Cardiac fibroblast (primary cell): ENCODE data around the gene TMC6.

ENCODE experiments used
- DNase-seq, 2 donors: peaks; one replicate each; pipeline versions ENCODE4 v3.0.0 to v3.0.0-alpha.2; 2010; ENCODE audit warnings: low read depth in 2 of 2
- H3K4me3 ChIP-seq, 2 donors: replicated peaks in 1 of 2; 1 replicate in 1 of 2; 2 replicates in 1 of 2; pipeline ENCODE4 v1.5.1; 2011; ENCODE audit warnings: low read depth in 2 of 2, low read length in 2 of 2, mild to moderate bottlenecking in 2 of 2, moderate library complexity in 1 of 2
- CTCF ChIP-seq: IDR thresholded peaks from one replicate; pipeline ENCODE4 v1.5.1; 2011; ENCODE audit warnings: low read depth, mild to moderate bottlenecking, low read length, inconsistent platforms

Gene TMC6

GRCh38 chr17:78127239-78127887 lies 1.2 kb downstream of the TMC6 start:
- DNase-seq: no peak
- no peak for TF ChIP-seq CTCF
- peak overlapping the region; percentile 36 to 53 for H3K4me3 ChIP-seq

DNA sequence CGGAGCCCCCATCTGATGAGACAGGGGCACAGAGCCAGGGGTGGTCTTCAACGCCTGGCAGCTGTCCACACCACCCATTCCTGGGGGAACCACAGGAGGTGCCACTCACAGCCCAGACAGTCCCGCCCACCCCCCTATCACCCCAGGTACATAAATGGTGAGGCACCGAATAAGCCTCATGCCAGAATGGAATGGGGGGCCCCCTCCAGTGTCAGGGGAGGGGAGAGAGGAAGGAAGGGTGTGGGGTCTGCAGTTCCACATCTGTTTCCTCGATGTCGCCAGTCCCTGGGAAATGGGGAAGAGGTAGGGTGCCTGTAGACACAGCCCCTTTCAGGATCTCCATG lies 1.7 kb downstream of the TMC6 start:
- TF ChIP-seq CTCF: no peak
- H3K4me3 ChIP-seq: no peak overlapping the region
- no peak for DNase-seq

DNA sequence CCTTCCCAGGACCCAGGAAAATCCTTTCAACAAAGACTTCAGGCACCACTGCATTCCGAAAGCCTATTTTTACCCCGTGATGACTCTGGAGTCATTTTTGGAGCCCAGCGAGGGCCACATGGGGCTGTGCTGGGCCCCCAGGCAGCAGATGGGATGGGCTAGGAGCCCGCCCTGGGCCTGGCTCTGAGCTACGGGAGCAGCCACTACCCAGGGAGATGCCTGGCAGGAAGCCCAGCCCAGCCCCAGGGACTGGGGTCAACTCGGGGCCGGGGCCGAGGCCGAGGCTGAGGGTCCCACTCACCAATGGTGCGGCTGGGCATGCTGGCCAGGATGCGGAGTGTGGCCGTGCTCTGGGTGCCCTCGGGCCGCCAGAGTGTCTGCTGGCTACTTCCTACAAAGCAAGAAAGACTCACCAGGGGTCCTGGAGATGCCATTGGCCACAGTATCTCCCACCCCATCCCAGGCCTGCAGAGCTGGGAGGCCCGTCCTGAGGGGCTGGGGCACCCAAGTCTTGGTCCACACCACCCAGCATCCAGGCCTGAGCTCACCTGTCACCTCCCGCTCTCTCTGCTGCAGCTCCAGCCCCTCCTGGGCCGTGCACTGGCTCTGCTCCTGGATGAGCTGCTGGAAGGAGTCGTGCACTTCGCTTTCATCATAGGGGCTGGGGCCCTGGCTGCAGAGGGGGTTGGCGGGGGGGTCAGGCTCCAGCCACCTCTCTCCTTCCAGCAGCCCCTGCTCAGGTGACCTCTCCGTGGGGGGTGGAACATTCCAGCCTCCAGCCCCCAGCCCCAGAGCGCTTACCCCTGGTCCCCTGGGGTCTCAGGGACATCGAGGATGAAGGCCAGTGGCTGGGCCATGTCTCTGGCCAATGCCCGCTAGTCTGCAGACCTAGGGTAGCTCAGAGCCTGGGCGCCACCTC lies 2.3 kb downstream of the TMC6 start:
- no peak overlapping the region for H3K4me3 ChIP-seq
- no peak for DNase-seq
- TF ChIP-seq CTCF: no peak

DNA sequence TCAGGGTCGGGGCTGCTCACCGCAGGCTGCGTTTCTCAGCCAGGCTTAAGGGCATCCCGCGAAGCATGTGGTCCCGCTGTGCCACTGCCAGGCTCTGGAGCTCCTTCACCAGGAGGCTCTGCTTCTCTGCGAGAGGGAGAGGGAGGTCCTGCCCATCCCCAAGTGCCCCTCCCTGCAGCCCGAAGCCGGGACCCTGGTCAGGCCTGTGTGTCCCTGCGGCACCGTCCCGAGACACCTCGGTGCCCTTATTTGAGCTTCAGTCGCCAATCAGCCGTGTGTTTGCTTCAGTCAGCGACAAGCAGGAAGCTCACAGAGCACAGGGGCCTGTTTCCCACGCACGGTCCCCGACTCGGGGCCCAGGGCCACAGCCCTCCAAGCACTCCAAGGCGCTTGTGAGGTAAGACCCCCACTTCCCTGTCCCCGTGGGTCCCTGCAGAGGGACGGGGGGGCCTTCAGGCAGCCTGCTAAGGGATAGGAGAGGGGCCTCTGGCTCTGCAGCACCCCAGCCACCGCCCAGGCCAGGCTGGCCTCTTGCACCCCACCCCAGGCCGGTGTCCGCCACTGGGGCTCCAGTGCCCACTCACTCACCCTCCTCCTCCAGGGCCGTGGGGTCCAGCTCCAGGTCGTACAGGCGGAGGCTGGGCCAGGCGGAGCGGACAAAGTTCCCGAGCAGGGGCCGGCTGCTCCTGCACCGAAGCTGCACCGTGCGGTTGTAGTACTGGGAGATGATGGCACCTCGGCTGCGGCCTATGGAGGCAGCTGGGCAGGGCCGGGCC lies 3.2 kb downstream of the TMC6 start:
- DNase-seq: no peak
- TF ChIP-seq CTCF: no peak
- H3K4me3 ChIP-seq: no peak overlapping the region

DNA sequence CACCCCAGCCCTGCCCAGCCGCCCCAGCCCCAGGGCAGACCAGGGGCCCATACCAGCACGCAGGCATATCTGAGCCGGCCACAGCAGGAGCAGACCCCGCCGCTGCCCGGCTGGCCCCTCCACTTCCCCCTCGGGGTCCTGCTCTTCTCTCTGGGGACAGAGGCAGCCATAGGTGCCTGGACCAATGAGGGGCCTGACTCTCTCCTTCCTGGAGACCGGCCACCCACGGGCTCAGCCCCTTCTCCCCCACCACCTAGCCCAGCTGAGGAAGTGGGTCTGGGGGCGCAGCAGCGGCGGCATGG lies 3.8 kb downstream of the TMC6 start:
- DNase-seq: no peak
- H3K4me3 ChIP-seq: no peak overlapping the region
- TF ChIP-seq CTCF: no peak

DNA sequence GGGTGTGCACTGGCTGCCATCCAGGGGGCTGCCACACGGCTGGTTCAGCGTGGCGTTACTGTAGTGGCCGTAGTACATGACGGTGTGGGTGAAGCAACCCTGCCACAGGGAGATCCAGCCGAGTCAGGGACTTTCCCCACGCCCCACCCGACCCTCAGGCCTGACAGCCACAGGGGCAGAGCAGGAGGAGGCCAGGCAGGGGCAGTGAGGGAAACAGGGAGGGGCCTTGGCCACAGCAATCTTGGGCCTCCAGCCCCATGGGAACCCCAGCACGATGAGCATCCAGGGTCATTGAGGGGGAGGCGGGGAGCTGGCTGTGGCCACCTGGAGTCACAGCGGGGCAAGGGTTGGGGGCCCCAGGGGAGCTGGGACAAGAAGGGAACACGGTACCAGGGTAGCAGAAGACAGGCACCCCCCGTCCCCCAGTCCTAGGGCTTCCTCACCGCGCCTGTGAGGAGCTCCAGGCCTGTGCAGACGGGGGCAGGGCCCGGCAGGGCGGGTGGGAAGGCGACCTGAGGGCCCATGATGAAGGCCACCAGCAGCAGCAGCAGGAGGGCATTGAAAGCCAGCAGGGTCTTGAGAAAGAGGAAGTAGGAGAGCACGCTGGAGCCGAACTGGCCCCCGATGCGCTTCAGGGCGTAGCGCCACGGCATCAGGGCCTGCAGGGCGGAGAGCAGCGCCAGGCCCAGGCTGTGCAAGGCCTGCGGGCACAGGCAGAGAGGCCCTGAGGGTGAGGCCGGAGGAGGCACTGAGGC lies 4.3 kb downstream of the TMC6 start:
- no peak for DNase-seq
- H3K4me3 ChIP-seq: no peak overlapping the region
- no peak for TF ChIP-seq CTCF
